ENCODE data around the gene MACROH2A1. TPM values are rescaled to one million over a fixed set of nuclear protein-coding genes. Genes with fewer than 3 reads are reported as not detected.
A peak's percentile ranks its signal among the peaks of the same experiment; 100 is the strongest.

The MACROH2A1 gene
- total RNA-seq, 2 donors from 2014 or later, result 189 to 191 TPM

GRCh38 chr5:135337064-135337463 lies 62.0 kb downstream of the MACROH2A1 start:
- no peaks in the 10 kb centered on the region for H3K27me3 ChIP-seq (replicated peaks; ENCODE audit: insufficient read depth)
- DNase-seq (ENCODE audit: low spot score), result no peak
- H3K4me1 ChIP-seq (replicated peaks), result no peaks in the 10 kb centered on the region
- H3K9me3 ChIP-seq, result no peaks in the 10 kb centered on the region
- peaks cover 0 to 11% of the 10 kb centered on the region in 2 donors for H3K36me3 ChIP-seq
- H3K4me3 ChIP-seq, result no peak overlapping the region
- TF ChIP-seq POLR2A (IDR thresholded peaks at IDR 0.05) (no peak), CTCF (IDR thresholded peaks at IDR 0.05) (no peak), POLR2AphosphoS5 (IDR thresholded peaks at IDR 0.05) (no peak)
- intact Hi-C loops (cut with DNase I), result no loop called here
- H3K27ac ChIP-seq, result no peak overlapping the region
- WGBS, result 50% methylated on average over 1 of the region's 4 CpGs

DNA sequence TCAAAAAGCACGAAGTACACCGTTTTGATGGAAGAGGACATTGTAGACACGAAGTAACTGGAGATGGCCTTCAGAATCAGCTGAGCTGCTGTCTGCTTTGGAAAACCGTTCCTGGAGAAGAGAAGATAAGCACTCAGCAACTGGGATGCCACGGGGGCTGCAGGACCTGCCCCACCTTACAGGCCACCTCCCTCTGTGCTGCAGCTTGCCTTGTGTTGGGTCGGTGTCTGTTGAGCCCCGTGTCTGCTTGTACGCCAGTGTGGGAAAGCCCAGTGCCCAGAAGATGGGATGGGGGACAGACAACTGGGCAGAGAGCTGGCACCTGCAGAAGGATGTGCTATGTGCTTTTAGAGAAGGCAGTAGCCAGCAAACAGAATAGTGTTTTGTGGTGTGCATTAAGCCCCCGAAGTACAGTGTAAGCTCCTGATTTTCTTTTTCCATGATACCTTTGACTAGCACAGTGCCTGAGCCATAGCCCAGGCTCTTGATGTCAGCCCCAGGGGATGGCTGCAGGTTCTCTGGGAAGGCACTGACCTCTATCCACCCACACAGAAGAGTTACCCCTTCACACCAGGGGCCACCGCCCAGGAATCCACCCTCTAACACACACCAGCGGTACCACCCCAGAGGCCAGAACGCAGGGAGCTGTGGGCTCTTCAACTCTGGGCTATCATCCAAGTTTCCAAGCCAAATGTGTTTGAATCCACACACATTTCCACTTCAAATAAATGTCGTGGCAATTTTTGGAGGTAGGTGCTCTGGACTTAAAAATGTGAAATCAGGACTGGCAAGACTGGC lies 63.8 kb downstream of the MACROH2A1 start:
- Histone ChIP-seq H3K4me3 (no peak overlapping the region), H3K4me1 (replicated peaks) (no peaks in the 10 kb centered on the region), H3K36me3 (peaks cover 0 to 5% of the 10 kb centered on the region in 2 donors), H3K9me3 (no peaks in the 10 kb centered on the region), H3K27me3 (replicated peaks; ENCODE audit: insufficient read depth) (no peaks in the 10 kb centered on the region), H3K27ac (no peak overlapping the region)
- no peak for TF ChIP-seq CTCF (IDR thresholded peaks at IDR 0.05)
- no peak for TF ChIP-seq POLR2AphosphoS5 (IDR thresholded peaks at IDR 0.05)
- TF ChIP-seq POLR2A (IDR thresholded peaks at IDR 0.05), result no peak
- WGBS, result 71% methylated on average over 13 of the region's 13 CpGs
- no peak for DNase-seq (ENCODE audit: low spot score)
- intact Hi-C loops (cut with DNase I), result no loop called here

- no peaks in the 10 kb centered on the region for H3K4me1 ChIP-seq (replicated peaks)
- H3K9me3 ChIP-seq, result no peaks in the 10 kb centered on the region
- intact Hi-C loops (cut with DNase I), result loop anchor here (2.0 to 5.0 kb wide), 5 partner anchors 127 to 417 kb away; no protein-coding TSS in a partner anchor
- H3K27ac ChIP-seq, result no peak overlapping the region
- DNase-seq (ENCODE audit: low spot score), result no peak
- no peak for TF ChIP-seq CTCF (IDR thresholded peaks at IDR 0.05)
- TF ChIP-seq POLR2AphosphoS5 (IDR thresholded peaks at IDR 0.05), result no peak
- TF ChIP-seq POLR2A (IDR thresholded peaks at IDR 0.05), result no peak
- H3K36me3 ChIP-seq, result peaks cover 0 to 5% of the 10 kb centered on the region in 2 donors
- 59% methylated on average over 10 of the region's 10 CpGs for WGBS
- H3K27me3 ChIP-seq (replicated peaks; ENCODE audit: insufficient read depth), result no peaks in the 10 kb centered on the region
- H3K4me3 ChIP-seq, result no peak overlapping the region
Measured at GRCh38 chr5:135333732-135334515, 65.1 kb downstream of the MACROH2A1 start.

GRCh38 chr5:135332519-135333150 lies 66.4 kb downstream of the MACROH2A1 start:
- 26% methylated on average over 5 of the region's 5 CpGs for WGBS
- Histone ChIP-seq H3K4me1 (replicated peaks) (no peaks in the 10 kb centered on the region), H3K4me3 (no peak overlapping the region), H3K27me3 (replicated peaks; ENCODE audit: insufficient read depth) (no peaks in the 10 kb centered on the region), H3K9me3 (no peaks in the 10 kb centered on the region), H3K27ac (no peak overlapping the region), H3K36me3 (no peaks in the 10 kb centered on the region)
- TF ChIP-seq CTCF (IDR thresholded peaks at IDR 0.05) (peak in 3 of 4 experiments; percentile 34 to 65 (median 65)), POLR2AphosphoS5 (IDR thresholded peaks at IDR 0.05) (no peak), POLR2A (IDR thresholded peaks at IDR 0.05) (no peak)
- no peak for DNase-seq (ENCODE audit: low spot score)
- intact Hi-C loops (cut with DNase I), result loop anchor here (2.0 to 5.0 kb wide), 5 partner anchors 125 to 415 kb away; no protein-coding TSS in a partner anchor
